ENCODE data around the gene PLS1.

- no peak for TF ChIP-seq POLR2A (IDR thresholded peaks at IDR 0.05)
- no peak for TF ChIP-seq CTCF (IDR thresholded peaks at IDR 0.05)
Measured at GRCh38 chr3:142553741-142554140, 42.5 kb upstream of the PLS1 start.
